Liver (tissue), 9 donors: ENCODE results near the gene ZNF568. TPM values are rescaled to one million over a fixed set of nuclear protein-coding genes. Genes with fewer than 3 reads are reported as not detected.

Experiments
- DNase-seq: peaks from one replicate; pipeline ENCODE4 v3.0.0-alpha.2; 2017; ENCODE audit warnings: low spot score
- H3K27ac ChIP-seq, 2 donors: one replicate each; pipeline ENCODE4 v1.7.0; 2013; ENCODE audit warnings: inconsistent platforms in 2 of 2, low read length in 2 of 2, control low read depth in 1 of 2, low read depth in 1 of 2, mild to moderate bottlenecking in 1 of 2
- H3K27me3 ChIP-seq, 4 donors: one replicate each; pipeline versions ENCODE4 v1.6.1 to v1.7.0; 2013; ENCODE audit warnings: low read length in 3 of 4, inconsistent platforms in 1 of 4, mild to moderate bottlenecking in 1 of 4, moderate library complexity in 1 of 4; ENCODE audit not compliant: control insufficient read depth in 4 of 4, insufficient read depth in 4 of 4
- H3K36me3 ChIP-seq, 4 donors: one replicate each; pipeline versions ENCODE4 v1.6.1 to v1.7.0; 2013; ENCODE audit warnings: low read length in 3 of 4, mild to moderate bottlenecking in 3 of 4, low read depth in 1 of 4, moderate library complexity in 1 of 4; ENCODE audit not compliant: control insufficient read depth in 4 of 4, insufficient read depth in 3 of 4
- H3K4me1 ChIP-seq, 4 donors: one replicate each; pipeline versions ENCODE4 v1.6.1 to v1.7.0; 2013; ENCODE audit warnings: low read length in 3 of 4, mild to moderate bottlenecking in 3 of 4, moderate library complexity in 1 of 4; ENCODE audit not compliant: control insufficient read depth in 4 of 4, insufficient read depth in 4 of 4
- H3K4me3 ChIP-seq, 3 donors: one replicate each; pipeline versions ENCODE4 v1.6.1 to v1.7.0; 2013; ENCODE audit warnings: low read length in 3 of 3, control low read depth in 1 of 3, low read depth in 1 of 3, mild to moderate bottlenecking in 1 of 3
- H3K9ac ChIP-seq, 2 donors: one replicate each; pipeline ENCODE4 v1.7.0; 2013; ENCODE audit warnings: low read length in 2 of 2, mild to moderate bottlenecking in 2 of 2, moderate library complexity in 2 of 2, control low read depth in 1 of 2, low read depth in 1 of 2
- H3K9me3 ChIP-seq, 4 donors: one replicate each; pipeline versions ENCODE4 v1.6.1 to v1.7.0; 2013; ENCODE audit warnings: low read length in 3 of 4; ENCODE audit not compliant: control insufficient read depth in 4 of 4
- ATF3 ChIP-seq: IDR thresholded peaks from 2 replicates; pipeline ENCODE4 v1.6.1; 2016; ENCODE audit warnings: antibody characterized with exemption
- EGR1 ChIP-seq, 2 donors: IDR thresholded peaks; 2 replicates each; pipeline ENCODE4 v1.6.1; 2016 to 2018; ENCODE audit warnings: antibody characterized with exemption in 2 of 2, low read depth in 2 of 2
- FOXA1 ChIP-seq: IDR thresholded peaks from 2 replicates; pipeline ENCODE4 v1.6.1; 2016; ENCODE audit warnings: antibody characterized with exemption
- FOXA2 ChIP-seq: IDR thresholded peaks from 2 replicates; pipeline ENCODE4 v1.6.1; 2016; ENCODE audit warnings: antibody characterized with exemption
- HNF4A ChIP-seq, 2 donors: conservative IDR thresholded peaks; 2 replicates each; pipeline ENCODE4 v1.6.1; 2016; ENCODE audit warnings: antibody characterized with exemption in 2 of 2, mild to moderate bottlenecking in 2 of 2
- HNF4G ChIP-seq: IDR thresholded peaks from 2 replicates; pipeline ENCODE4 v1.6.1; 2016; ENCODE audit warnings: antibody characterized with exemption
- JUND ChIP-seq, 2 donors: IDR thresholded peaks; 2 replicates each; pipeline ENCODE4 v1.6.1; 2016; ENCODE audit warnings: antibody characterized with exemption in 2 of 2
- NR2F2 ChIP-seq: IDR thresholded peaks from 2 replicates; pipeline ENCODE4 v1.6.1; 2016; ENCODE audit warnings: antibody characterized with exemption
- RAD21 ChIP-seq, 2 donors: IDR thresholded peaks; 2 replicates each; pipeline ENCODE4 v1.6.1; 2016; ENCODE audit warnings: antibody characterized with exemption in 2 of 2, mild to moderate bottlenecking in 2 of 2
- REST ChIP-seq: IDR thresholded peaks from 2 replicates; pipeline ENCODE4 v1.6.1; 2016; ENCODE audit warnings: antibody characterized with exemption, mild to moderate bottlenecking
- SP1 ChIP-seq: IDR thresholded peaks from 2 replicates; pipeline ENCODE4 v1.6.1; 2018; ENCODE audit warnings: antibody characterized with exemption, mild to moderate bottlenecking
- TAF1 ChIP-seq: conservative IDR thresholded peaks from 2 replicates; pipeline ENCODE4 v1.6.1; 2016; ENCODE audit warnings: antibody characterized with exemption, mild to moderate bottlenecking
- YY1 ChIP-seq: IDR thresholded peaks from 2 replicates; pipeline ENCODE4 v1.6.1; 2016; ENCODE audit warnings: antibody characterized with exemption, mild to moderate bottlenecking
- WGBS: extraction: QIAGEN DNeasy Blood & Tissue Kit; methylation state at CpG from one replicate; pipeline ENCODE4 v1.1.7; 2013; 5-methylcytosine and 5-hydroxymethylcytosine counted together
- polyA plus RNA-seq, 2 donors: library from polyadenylated mRNA; stranded (reverse) in 1 of 2; unstranded in 1 of 2; fragments of 200-250 nt in 1 of 2; fragments of >200 nt in 1 of 2; fragmentation: Nextera tagmentation in 1 of 2; extraction: Ambion mirVana in 1 of 2; gene quantifications; one replicate each; pipeline versions ENCODE4 v1.2.1 to v1.2.3, GENCODE V29; 2013 to 2015
- total RNA-seq, 2 donors: library from RNA; depleted of rRNA; stranded (reverse); fragments of >200 nt; gene quantifications; one replicate each; pipeline ENCODE4 v1.2.3, GENCODE V29; 2014
- TF ChIP-seq, protein P1 (sequence below): fragments of 150-350 bp; IDR thresholded peaks from 2 replicates; pipeline ENCODE4 v1.5.1; 2017; ENCODE audit warnings: improper control_type of control experiment, low read depth, low read length; ENCODE audit not compliant: missing input control
- TF ChIP-seq, protein P2 (sequence below): IDR thresholded peaks from 2 replicates; pipeline ENCODE4 v1.6.1; 2016; ENCODE audit warnings: antibody characterized with exemption
- donor health status: healthy.
- donor health status: healthy.
- donor health status: healthy.
- donor health status: healthy.
- donor health status: healthy.

ZNF568 gene
- total and polyA plus RNA-seq, 4 donors = 1.4 to 5.5 (median 2.8) TPM

- Histone ChIP-seq H3K4me3 (peak overlapping the region in 2 of 3 donors; percentile 65 to 90), H3K27me3 (no peaks in the 10 kb centered on the region), H3K27ac (no peak overlapping the region), H3K9me3 (peaks cover 11 to 20% (median 15%) of the 10 kb centered on the region in 4 donors), H3K36me3 (peaks cover 0 to 11% (median 8%) of the 10 kb centered on the region in 4 donors), H3K4me1 (peaks cover 0 to 13% (median 7%) of the 10 kb centered on the region in 4 donors), H3K9ac (peak overlapping the region in 1 of 2 donors; percentile 19)
- DNase-seq = no peak
- 47% methylated on average over 6 of the region's 6 CpGs for WGBS
- TF ChIP-seq HNF4G (no peak), SP1 (no peak), EGR1 (IDR thresholded peaks at IDR 0.05; ENCODE audit: low read depth in 2 of 2) (no peak)
- TF ChIP-seq, protein P1, sequence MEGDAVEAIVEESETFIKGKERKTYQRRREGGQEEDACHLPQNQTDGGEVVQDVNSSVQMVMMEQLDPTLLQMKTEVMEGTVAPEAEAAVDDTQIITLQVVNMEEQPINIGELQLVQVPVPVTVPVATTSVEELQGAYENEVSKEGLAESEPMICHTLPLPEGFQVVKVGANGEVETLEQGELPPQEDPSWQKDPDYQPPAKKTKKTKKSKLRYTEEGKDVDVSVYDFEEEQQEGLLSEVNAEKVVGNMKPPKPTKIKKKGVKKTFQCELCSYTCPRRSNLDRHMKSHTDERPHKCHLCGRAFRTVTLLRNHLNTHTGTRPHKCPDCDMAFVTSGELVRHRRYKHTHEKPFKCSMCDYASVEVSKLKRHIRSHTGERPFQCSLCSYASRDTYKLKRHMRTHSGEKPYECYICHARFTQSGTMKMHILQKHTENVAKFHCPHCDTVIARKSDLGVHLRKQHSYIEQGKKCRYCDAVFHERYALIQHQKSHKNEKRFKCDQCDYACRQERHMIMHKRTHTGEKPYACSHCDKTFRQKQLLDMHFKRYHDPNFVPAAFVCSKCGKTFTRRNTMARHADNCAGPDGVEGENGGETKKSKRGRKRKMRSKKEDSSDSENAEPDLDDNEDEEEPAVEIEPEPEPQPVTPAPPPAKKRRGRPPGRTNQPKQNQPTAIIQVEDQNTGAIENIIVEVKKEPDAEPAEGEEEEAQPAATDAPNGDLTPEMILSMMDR = no peak
Observed at GRCh38 chr19:36973844-36974195, 57.7 kb downstream of the ZNF568 start.

- TF ChIP-seq, protein P1 = no peak
- TF ChIP-seq NR2F2 (no peak), RAD21 (IDR thresholded peaks at IDR 0.05) (no peak), JUND (IDR thresholded peaks at IDR 0.05) (no peak)
- DNase-seq = no peak
- no peaks in the 10 kb centered on the region for H3K4me1 ChIP-seq
- no peak overlapping the region for H3K9ac ChIP-seq
- no peaks in the 10 kb centered on the region for H3K27me3 ChIP-seq
- 70% methylated on average over 2 of the region's 2 CpGs for WGBS
- peaks cover 17 to 42% (median 22%) of the 10 kb centered on the region in 4 donors for H3K9me3 ChIP-seq
- peak overlapping the region in 2 of 3 donors; percentile 19 to 49 for H3K4me3 ChIP-seq
- H3K27ac ChIP-seq = no peak overlapping the region
- peaks cover 0 to 6% (median under 1%) of the 10 kb centered on the region in 4 donors for H3K36me3 ChIP-seq
Observed at GRCh38 chr19:36986131-36986530, 70.0 kb downstream of the ZNF568 start.

GRCh38 chr19:36986601-36987000, 70.5 kb downstream of the ZNF568 start:
- DNase-seq = no peak
- no peaks in the 10 kb centered on the region for H3K27me3 ChIP-seq
- H3K36me3 ChIP-seq = peaks cover 0 to 10% (median 4%) of the 10 kb centered on the region in 4 donors
- H3K27ac ChIP-seq = no peak overlapping the region
- no peaks in the 10 kb centered on the region for H3K4me1 ChIP-seq
- H3K9ac ChIP-seq = no peak overlapping the region
- 65% methylated on average over 7 of the region's 7 CpGs for WGBS
- H3K4me3 ChIP-seq = peak overlapping the region in 2 of 3 donors; percentile 19 to 49
- H3K9me3 ChIP-seq = peaks cover 17 to 45% (median 23%) of the 10 kb centered on the region in 4 donors
- TF ChIP-seq, protein P1 = no peak
- TF ChIP-seq, protein P2, sequence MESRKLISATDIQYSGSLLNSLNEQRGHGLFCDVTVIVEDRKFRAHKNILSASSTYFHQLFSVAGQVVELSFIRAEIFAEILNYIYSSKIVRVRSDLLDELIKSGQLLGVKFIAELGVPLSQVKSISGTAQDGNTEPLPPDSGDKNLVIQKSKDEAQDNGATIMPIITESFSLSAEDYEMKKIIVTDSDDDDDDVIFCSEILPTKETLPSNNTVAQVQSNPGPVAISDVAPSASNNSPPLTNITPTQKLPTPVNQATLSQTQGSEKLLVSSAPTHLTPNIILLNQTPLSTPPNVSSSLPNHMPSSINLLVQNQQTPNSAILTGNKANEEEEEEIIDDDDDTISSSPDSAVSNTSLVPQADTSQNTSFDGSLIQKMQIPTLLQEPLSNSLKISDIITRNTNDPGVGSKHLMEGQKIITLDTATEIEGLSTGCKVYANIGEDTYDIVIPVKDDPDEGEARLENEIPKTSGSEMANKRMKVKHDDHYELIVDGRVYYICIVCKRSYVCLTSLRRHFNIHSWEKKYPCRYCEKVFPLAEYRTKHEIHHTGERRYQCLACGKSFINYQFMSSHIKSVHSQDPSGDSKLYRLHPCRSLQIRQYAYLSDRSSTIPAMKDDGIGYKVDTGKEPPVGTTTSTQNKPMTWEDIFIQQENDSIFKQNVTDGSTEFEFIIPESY = no peak
- TF ChIP-seq ATF3 (no peak), FOXA1 (no peak), EGR1 (IDR thresholded peaks at IDR 0.05; ENCODE audit: low read depth in 2 of 2) (no peak), JUND (IDR thresholded peaks at IDR 0.05) (no peak), RAD21 (IDR thresholded peaks at IDR 0.05) (no peak), REST (no peak), NR2F2 (no peak), HNF4G (no peak), FOXA2 (no peak), YY1 (no peak), HNF4A (conservative IDR thresholded peaks at IDR 0.05) (no peak), TAF1 (no peak)
